GM18517 (cell line): ENCODE data around the gene HERPUD1.
A peak's percentile ranks its signal among the peaks of the same experiment; 100 is the strongest.

Experiments
- ATAC-seq: cut with Tn5 transposase; IDR thresholded peaks from one replicate; pipeline ENCODE4 v1.9.1; 2021; ENCODE audit warnings: mild to moderate bottlenecking, moderate library complexity; ENCODE audit not compliant: unreplicated experiment

The HERPUD1 gene

DNA sequence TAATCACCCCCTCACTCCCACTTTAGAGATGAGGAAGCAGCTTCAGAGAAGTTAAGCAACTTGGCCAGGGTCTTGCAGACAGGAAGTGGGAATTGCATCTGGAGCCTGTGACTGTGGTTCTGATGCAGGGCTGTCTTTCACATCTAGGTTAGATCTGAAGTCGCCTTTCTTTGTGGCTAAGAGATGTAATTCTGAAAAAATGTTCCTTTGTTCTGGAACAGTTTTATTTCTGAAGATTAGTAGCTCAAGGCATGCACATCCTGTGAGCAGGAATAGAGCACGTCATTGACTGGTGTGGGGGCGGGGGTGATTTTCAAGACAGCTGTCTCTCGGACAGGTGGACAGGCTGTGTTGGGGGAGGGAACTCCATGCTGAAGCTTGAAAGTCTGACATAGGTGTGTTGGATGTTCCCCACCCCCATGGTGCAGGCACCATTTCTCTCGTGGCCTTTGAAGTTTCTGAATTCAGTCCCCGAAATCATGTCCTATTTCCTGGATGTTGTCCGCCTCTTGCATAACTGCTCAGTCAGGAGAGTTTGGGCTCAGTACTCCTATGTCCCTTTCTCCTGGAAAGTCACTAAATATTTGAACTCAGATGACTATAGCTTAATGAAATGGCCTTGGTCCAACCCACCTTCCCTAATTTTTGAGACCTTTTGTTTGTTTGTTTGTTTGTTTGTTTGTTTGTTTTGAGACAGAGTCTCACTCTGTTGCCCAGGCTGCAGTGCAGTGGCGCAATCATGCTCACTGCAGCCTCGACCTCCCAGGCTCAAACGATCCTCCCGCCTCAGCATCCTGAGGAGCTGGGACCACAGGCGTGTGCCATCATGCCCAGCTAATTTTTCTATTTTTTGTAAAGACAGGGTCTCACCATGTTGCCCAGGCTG, 21.0 kb upstream of the HERPUD1 start:
- no peak for ATAC-seq

DNA sequence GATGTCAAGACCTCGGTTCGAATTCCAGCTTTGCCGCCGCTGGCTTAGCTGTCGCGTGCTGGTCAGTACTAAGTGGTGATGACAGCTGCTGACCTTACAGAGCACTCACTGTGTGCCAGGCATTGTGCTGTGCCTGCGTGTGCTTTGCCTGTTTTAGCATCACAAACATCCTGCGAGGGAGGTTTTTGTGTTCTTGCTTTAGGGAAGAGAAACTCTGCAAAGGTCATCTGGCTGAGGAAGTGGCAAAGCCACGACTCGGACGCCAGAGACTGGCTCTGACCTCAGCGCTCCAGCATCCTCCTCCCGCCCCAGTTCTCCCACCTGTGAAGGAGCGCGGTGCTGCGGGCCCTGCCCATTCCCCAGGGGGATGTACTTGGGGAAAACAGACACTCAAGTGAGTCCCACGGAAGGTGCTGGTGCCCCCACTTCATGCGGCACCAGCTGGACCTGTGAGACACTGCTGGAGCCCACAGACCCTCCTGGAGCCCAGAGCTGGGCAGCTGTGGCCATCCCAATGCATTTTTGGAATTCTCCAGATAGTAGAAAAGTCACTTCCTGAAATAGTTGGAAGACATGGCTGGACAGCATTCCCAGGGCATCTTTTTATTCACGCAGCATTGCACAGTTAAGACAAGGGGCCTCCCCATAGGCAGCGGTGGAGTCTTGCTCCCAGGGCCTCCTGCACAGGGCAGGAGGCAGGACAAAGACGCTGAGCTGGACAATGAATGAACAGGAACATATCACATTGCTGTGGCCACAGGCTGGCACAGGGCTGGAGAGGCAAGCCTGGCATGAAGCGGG, 20.0 kb upstream of the HERPUD1 start:
- ATAC-seq, result peak; percentile 62

GRCh38 chr16:56912746-56913708, 18.9 kb upstream of the HERPUD1 start:
- no peak for ATAC-seq

DNA sequence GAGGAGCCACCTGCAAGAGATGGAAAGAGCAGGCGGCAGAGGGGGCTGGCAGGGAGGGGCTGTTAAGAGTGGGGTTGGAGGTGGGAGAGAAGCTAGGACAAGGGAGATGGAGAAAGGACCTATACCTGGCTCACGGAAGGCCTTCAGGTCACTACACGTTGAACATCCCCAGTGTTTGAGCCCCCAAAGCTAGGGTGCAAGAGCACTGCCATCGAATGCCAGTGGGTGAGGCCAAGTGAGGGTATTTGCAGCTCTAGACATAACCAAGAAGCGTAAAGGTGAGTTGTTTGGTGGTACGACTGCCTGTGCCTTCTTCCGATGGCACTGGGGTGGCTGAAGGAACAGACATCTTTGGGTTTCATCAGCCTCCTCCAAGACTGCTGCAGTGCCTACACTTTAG, 17.0 kb upstream of the HERPUD1 start:
- no peak for ATAC-seq

DNA sequence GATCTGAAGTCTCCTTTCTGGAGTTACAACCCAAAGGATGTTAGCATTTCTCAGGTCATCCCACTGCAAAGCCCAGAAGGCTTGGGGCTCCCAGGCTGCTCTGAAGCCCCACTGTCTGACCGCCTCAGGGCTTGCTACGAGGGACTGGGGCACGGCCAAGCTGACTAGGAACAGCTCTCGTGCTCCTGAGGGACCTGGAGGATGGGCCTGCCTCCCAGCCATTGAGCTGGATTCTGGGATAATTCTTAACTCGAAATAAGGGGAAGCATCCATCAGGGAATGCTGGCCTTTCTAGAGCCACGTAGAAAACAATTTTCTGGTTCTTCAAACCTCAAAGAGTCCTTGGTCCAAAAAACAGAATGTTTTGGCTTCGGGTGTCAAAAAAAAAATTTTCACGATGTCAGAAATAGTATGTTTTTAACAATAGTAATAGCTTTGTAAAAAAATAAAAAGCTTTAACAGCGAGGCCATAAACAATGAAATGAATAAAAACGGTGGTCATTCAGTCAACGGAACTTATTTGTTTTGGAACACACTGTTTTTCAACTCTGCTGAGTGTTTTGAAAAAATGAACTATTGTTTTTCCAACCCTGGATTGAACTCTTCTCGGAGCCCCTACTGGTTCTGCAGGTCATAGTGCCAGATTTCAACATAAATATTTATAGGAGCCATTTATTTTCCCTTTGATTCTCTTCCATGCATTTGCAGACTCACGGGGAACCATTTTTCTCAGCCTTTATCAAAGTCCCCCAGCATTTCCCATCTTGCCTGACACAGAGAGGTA, 16.4 kb upstream of the HERPUD1 start:
- ATAC-seq, result no peak

DNA sequence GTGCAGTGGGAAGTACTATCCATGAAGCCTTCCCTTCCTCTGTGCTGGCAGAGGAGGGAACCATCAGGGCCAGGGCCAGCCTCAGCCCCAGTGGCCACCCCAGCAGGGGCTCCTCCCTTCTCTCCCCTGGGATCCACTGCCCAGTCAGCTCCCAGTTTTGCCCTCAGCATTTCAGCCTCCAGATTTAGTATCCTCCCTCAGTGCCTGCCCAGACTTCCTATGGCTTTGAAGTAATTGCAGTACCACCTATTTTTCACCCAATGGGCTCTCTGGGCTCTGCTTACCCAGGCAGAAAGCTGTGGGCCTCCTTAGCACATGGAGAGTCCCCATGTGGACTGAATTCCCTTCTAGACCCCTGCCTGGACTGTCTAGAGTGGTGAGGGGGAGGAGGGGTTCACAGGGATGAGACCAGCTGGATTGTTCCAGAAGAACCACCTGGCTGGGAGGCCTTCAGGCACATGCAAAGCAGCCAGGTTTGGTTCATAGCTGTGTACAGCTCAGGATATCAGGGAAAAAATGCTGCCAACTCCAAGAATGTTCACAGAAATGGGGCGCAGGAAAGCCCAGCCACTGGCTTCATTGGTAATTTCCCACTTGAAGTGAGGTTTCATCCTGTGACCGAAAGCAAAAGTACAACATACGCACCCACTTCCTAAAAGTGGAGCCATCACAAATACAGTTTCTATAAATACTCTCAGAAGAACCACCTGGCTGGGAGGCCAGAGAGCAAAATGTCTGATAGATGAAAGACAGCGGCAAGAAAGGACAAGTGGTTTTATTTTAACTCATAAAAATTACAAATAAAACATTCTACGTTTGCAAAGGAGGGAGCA, 15.2 kb upstream of the HERPUD1 start:
- peak; percentile 89 for ATAC-seq

- ATAC-seq, result no peak
Observed at GRCh38 chr16:56918467-56919012, 13.4 kb upstream of the HERPUD1 start.

DNA sequence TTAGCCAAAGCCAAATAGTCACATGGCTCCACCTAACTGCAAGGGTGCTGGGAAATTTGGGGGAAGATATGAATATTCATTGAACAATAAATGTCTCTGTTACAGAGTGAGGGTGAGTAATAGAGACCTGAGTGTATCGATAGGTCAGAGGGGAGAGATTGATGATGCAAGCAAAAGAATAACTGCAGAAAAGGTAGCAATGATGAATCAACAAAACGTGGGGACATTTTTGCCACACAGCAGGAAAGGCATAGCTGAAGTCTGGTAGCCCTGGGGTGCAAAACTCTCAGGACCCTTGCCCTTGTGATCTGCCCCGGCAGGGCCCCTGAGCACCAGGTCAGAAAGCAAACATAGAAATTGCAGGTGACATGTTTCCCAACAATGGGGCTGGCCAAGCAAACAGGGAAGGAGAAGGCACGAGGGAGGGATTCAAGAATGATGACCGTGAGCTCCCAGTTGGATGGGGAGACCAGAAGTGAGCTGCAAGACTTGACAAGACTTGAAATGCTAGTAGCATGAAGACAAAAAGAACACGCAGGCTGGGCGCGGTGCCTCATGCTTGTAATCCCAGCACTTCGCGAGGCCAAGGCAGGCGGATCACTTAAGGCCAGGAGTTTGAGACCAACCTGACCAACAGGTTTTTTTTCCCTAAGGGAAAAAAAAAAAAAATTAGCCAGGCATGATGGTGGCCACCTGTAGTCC, 12.7 kb upstream of the HERPUD1 start:
- no peak for ATAC-seq

- no peak for ATAC-seq
Observed at GRCh38 chr16:56921571-56921970, 10.4 kb upstream of the HERPUD1 start.

DNA sequence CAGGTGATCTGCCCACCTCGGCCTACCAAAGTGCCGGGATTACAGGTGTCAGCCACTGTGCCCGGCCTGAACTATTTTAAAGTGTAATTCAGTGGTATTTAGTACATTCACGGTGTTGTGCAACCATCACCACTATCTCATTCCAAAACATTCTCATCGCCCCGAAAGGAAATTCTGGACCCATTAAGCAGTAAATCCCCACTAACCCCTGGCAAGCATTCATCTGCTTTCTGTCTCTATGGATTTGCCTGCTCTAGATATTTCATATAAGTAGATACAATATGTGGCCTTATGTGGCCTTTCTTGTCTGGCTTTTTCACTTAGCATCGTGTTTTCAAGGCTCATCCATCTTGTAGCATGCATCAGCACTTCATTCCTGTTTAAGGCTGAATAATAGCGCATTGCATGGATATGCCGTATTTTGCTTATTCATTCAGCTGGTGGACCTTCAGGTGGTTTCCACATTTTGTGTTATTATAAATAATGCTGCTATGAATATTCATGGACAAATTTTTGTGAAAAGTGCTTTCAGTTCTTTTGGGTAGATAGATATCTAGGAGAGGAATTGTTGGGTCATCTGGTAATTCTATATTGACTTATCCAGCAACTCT, 8.4 kb upstream of the HERPUD1 start:
- ATAC-seq, result no peak

DNA sequence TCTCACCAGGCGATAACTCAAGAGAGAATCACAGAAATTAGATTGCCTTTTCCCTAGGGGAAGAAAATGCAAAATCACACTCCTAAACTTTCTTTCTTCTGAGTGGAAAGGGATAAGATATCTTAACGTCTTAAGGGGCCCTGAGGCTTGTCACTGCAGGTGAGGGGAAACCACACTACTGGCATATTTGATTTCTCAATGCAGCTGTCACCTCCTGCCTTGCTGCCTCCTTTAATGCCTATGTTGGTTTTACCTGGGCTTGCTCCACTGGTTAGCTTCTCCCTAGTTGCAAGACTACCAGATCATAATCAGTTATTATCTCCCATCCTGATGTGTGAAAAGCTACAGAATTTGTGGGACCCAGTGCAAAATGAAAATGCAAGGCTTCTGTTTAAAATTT, 4.5 kb upstream of the HERPUD1 start:
- no peak for ATAC-seq

DNA sequence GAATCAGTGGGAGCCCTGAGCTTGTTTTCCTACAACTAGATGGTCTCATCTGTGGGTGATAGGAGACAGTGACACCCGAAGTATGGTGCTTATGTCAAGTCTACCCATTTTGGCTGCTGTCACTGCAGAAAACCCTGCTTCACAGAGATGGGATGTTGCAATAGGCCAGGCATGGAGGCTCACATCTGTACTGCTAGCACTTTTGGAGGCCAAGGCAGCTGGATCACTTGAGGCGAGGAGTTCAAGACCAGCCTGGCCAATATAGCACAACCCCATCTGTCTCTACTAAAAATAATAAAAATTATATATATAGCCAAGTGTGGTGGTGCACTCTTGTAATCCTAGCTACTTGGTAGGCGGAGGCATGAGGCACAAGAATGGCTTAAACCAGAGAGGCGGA, 2.3 kb upstream of the HERPUD1 start:
- no peak for ATAC-seq

DNA sequence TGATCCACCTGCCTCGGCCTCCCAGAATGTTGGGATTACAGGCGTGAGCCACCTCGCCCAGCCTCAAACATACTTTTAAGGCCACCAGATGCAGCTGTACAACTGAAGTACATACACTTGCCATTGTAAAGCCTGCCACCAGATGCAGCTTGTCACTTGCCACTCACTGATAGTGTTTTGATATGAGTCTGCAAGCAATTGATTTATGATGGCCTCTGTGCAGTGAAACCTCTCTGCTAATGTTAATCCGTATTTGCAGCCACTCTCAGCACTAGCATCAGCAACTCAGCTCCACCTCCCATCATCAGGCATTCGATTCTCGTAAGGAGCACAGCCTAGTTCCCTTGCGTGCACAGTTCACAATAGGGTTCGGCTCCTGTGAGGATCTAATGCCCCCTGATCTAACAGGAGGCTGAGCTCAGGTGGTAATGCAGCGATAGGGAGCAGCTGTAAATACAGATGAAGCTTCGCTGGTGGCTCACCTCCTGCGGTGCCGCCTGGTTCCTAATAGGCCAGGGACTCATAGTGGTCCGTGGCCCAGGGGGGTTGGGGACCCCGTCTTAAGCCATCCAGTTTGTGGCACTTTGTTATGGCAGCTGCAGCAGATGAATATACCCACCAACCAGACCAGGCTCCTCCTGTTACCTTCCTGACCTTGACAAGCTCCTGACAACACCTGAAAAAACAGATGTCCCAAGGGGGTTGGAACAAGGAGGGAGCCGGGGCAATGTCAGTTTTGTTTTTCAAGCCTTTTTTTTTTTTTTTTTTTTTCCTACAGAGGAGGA, 1.3 kb upstream of the HERPUD1 start:
- ATAC-seq, result peak; percentile 2

- ATAC-seq, result peak; percentile 41
Observed at GRCh38 chr16:56931271-56931891, 561 bp upstream of the HERPUD1 start.

GRCh38 chr16:56932721-56933619, 1.0 kb downstream of the HERPUD1 start:
- peak; percentile 1 for ATAC-seq
